PC-9 (cell line): ENCODE data around the gene SMIM43. TPM values are rescaled to one million over a fixed set of nuclear protein-coding genes. Genes with fewer than 3 reads are reported as not detected.

ENCODE experiments used
- BruUV-seq: library from RNA; stranded (reverse); fragments of 400-500 nt; replicated peaks from 2 replicates; lab custom pipeline; 2021; lab: Mats Ljungman, UMichigan
- CTCF ChIA-PET: fragments of 300-600 bp; sonication (Branson Sonifier 250); formaldehyde crosslinking; loops from one replicate; lab custom pipeline; 2022; ENCODE audit warnings: antibody characterized with exemption; lab: Charles Lee
- POLR2A ChIA-PET: fragments of 300-600 bp; sonication (Branson Sonifier 250); formaldehyde crosslinking; loops from one replicate; lab custom pipeline; 2022; ENCODE audit warnings: antibody characterized with exemption; ENCODE audit not compliant: unreplicated experiment; lab: Charles Lee
- DNase-seq, 2 experiments: peaks; one replicate each; pipeline versions ENCODE4 v3.0.0 to v3.0.0-alpha.2; 2015 to 2022; ENCODE audit warnings: mixed read lengths in 1 of 2
- H2AFZ ChIP-seq: fragments of 200-600 bp; sonication (generic); 2 replicates; pipeline ENCODE4 v1.8.1; 2017; ENCODE audit warnings: antibody characterized with exemption
- H3F3A ChIP-seq: fragments of 200-600 bp; sonication (generic); 2 replicates; pipeline ENCODE4 v1.8.1; 2017; ENCODE audit warnings: antibody characterized with exemption, mild to moderate bottlenecking, low read depth; ENCODE audit not compliant: insufficient read depth
- H3K27ac ChIP-seq: fragments of 200-600 bp; sonication (generic); 2 replicates; pipeline ENCODE4 v1.6.1; 2016; ENCODE audit warnings: mixed run types
- H3K27me3 ChIP-seq: fragments of 200-600 bp; sonication (generic); 2 replicates; pipeline ENCODE4 v1.6.1; 2016; ENCODE audit warnings: low read depth, mixed run types; ENCODE audit not compliant: insufficient read depth
- H3K36me3 ChIP-seq: fragments of 200-600 bp; sonication (generic); 2 replicates; pipeline ENCODE4 v1.6.1; 2016; ENCODE audit warnings: low read depth, mixed run types
- H3K4me1 ChIP-seq: fragments of 200-600 bp; sonication (generic); replicated peaks from 2 replicates; pipeline ENCODE4 v1.6.1; 2016; ENCODE audit warnings: mixed run types; ENCODE audit not compliant: insufficient read depth
- H3K4me2 ChIP-seq: fragments of 200-600 bp; sonication (generic); 2 replicates; pipeline ENCODE4 v1.6.1; 2017; ENCODE audit warnings: mixed run types
- H3K4me3 ChIP-seq: fragments of 200-600 bp; sonication (generic); 2 replicates; pipeline ENCODE4 v1.6.1; 2016; ENCODE audit warnings: mixed run types
- H3K79me2 ChIP-seq: fragments of 200-600 bp; sonication (generic); 2 replicates; pipeline ENCODE4 v1.6.1; 2017; ENCODE audit warnings: low read depth, mixed run types
- H3K9me2 ChIP-seq: fragments of 200-600 bp; sonication (generic); 2 replicates; pipeline ENCODE4 v1.8.1; 2017; ENCODE audit warnings: mild to moderate bottlenecking; ENCODE audit not compliant: insufficient read depth
- H3K9me3 ChIP-seq: fragments of 200-600 bp; sonication (generic); 2 replicates; pipeline ENCODE4 v1.8.1; 2016; ENCODE audit warnings: low read depth; ENCODE audit not compliant: insufficient read depth
- H4K20me1 ChIP-seq: fragments of 200-600 bp; sonication (generic); 2 replicates; pipeline ENCODE4 v1.8.1; 2017; ENCODE audit not compliant: insufficient read depth
- CTCF ChIP-seq: fragments of 200-600 bp; sonication (generic); conservative IDR thresholded peaks from 2 replicates; pipeline ENCODE4 v1.6.1; 2017; ENCODE audit warnings: mixed run types, antibody characterized with exemption, mild to moderate bottlenecking, moderate library complexity
- EZH2 ChIP-seq: fragments of 200-600 bp; sonication (generic); IDR thresholded peaks from 2 replicates; pipeline ENCODE4 v1.8.0; 2017; ENCODE audit warnings: antibody characterized with exemption, low read depth
- intact Hi-C: fragments of 100-400 bp; cut with micrococcal nuclease; formaldehyde crosslinking; loops from one replicate; pipeline ENCODE4 v1.10.0; 2022; ENCODE audit not compliant: unreplicated experiment
- total RNA-seq: library from RNA; stranded (reverse); gene quantifications from 2 replicates; pipeline ENCODE4 v1.2.3, GENCODE V29; 2021

SMIM43 gene
- total RNA-seq, 1 experiment from 2014 or later: not detected

- intact Hi-C loops: no loop called here
- Histone ChIP-seq H3F3A (peaks cover 19% of the 10 kb centered on the region), H3K9me2 (no peaks in the 10 kb centered on the region), H3K27ac (peak overlapping the region; percentile 72), H3K4me1 (peaks cover 53% of the 10 kb centered on the region), H3K9me3 (no peaks in the 10 kb centered on the region; the same call in 1 of the 2 replicates), H3K4me2 (peak overlapping the region; percentile 84), H3K4me3 (peak overlapping the region; percentile 52), H3K27me3 (no peaks in the 10 kb centered on the region), H3K36me3 (no peaks in the 10 kb centered on the region), H3K79me2 (no peaks in the 10 kb centered on the region), H4K20me1 (no peaks in the 10 kb centered on the region), H2AFZ (peak overlapping the region; percentile 93)
- CTCF ChIA-PET: interaction anchor here (1.1 kb wide), 1 partner anchor 23 kb away, joined by 3 read pairs; no protein-coding TSS in a partner anchor
- TF ChIP-seq CTCF: no peak
- no peak for TF ChIP-seq EZH2
- peak; percentile 86 for DNase-seq
- TSS peak; percentile 73 for BruUV-seq
- POLR2A ChIA-PET: interaction anchor here (0.6 to 0.7 kb wide), 2 partner anchors 14 to 98 kb away, joined by 5 to 8 read pairs; no protein-coding TSS in a partner anchor
Observed at GRCh38 chr4:121711263-121712000, 53.5 kb downstream of the SMIM43 start.

- ChIA-PET POLR2A (no interaction called here), CTCF (interaction anchor here (1.2 kb wide), 1 partner anchor 13 kb away, joined by 3 read pairs; the partner anchor contains the start of gene ANXA5)
- H3K27ac ChIP-seq: peak overlapping the region; percentile 30
- intact Hi-C loops: no loop called here
- TF ChIP-seq EZH2 (no peak), CTCF (no peak)
- H3K4me1 ChIP-seq: peaks cover 54% of the 10 kb centered on the region
- no TSS peak for BruUV-seq
- peak in 1 of 2 experiments; percentile 56 for DNase-seq
- no peaks in the 10 kb centered on the region for H3K27me3 ChIP-seq
- no peaks in the 10 kb centered on the region for H3K36me3 ChIP-seq
- H3K4me3 ChIP-seq: no peak overlapping the region
- no peaks in the 10 kb centered on the region for H4K20me1 ChIP-seq
- no peaks in the 10 kb centered on the region; the same call in 1 of the 2 replicates for H3K9me3 ChIP-seq
- no peak overlapping the region for H2AFZ ChIP-seq
- H3K4me2 ChIP-seq: peak overlapping the region; percentile 53
- peaks cover 19% of the 10 kb centered on the region for H3F3A ChIP-seq
- H3K79me2 ChIP-seq: no peaks in the 10 kb centered on the region
- no peaks in the 10 kb centered on the region for H3K9me2 ChIP-seq
Observed at GRCh38 chr4:121709766-121710405, 55.1 kb downstream of the SMIM43 start.

Other genes with a start within 250 kb of the SMIM43 start
- gene ANXA5, start 68.2 kb downstream of the SMIM43 start, total RNA-seq: 177 and 230 TPM in 2 replicates
- gene EXOSC9, start 36.2 kb upstream of the SMIM43 start, total RNA-seq: 23.0 and 29.9 TPM in 2 replicates
- gene CCNA2, start 58.7 kb upstream of the SMIM43 start, total RNA-seq: 61.9 and 70.7 TPM in 2 replicates
- gene BBS7, start 105.3 kb upstream of the SMIM43 start, total RNA-seq: 20.3 and 21.4 TPM in 2 replicates
- 0.24 TPM in 1 of 2 replicates, not detected in the other for gene TRPC3, start 186.9 kb upstream of the SMIM43 start, total RNA-seq